Measurements from ENCODE around the gene NDP.

The NDP gene

GRCh38 chrX:43978226-43978625 lies 5.0 kb upstream of the NDP start:
- TF ChIP-seq CTCF (conservative IDR thresholded peaks at IDR 0.05; ENCODE audit: low read depth, low read length) = no peak
- no peak overlapping the region for H2AFZ ChIP-seq (ENCODE audit: low read depth)
- H3K79me2 ChIP-seq (ENCODE audit: insufficient read depth, low read depth) = no peaks in the 10 kb centered on the region
- no peak overlapping the region for H3K9ac ChIP-seq
- no peaks in the 10 kb centered on the region for H4K20me1 ChIP-seq (ENCODE audit: insufficient read depth)
- H3K4me1 ChIP-seq (ENCODE audit: low read depth, poor library complexity, severe bottlenecking) = no peaks in the 10 kb centered on the region
- no peaks in the 10 kb centered on the region for H3K36me3 ChIP-seq (ENCODE audit: insufficient read depth)
- H3K4me2 ChIP-seq = no peak overlapping the region
- H3K27ac ChIP-seq = no peak overlapping the region
- H3K27me3 ChIP-seq (ENCODE audit: insufficient read depth, low read depth) = no peaks in the 10 kb centered on the region
- no peak overlapping the region for H3K4me3 ChIP-seq (IDR thresholded peaks at IDR 0.05; ENCODE audit: insufficient read depth, low read depth, low read length)

GRCh38 chrX:43976205-43976604 lies 3.0 kb upstream of the NDP start:
- Histone ChIP-seq H3K4me1 (ENCODE audit: low read depth, poor library complexity, severe bottlenecking) (no peaks in the 10 kb centered on the region), H4K20me1 (ENCODE audit: insufficient read depth) (no peaks in the 10 kb centered on the region), H3K4me2 (no peak overlapping the region), H3K36me3 (ENCODE audit: insufficient read depth) (no peaks in the 10 kb centered on the region), H3K27ac (no peak overlapping the region), H3K4me3 (IDR thresholded peaks at IDR 0.05; ENCODE audit: insufficient read depth, low read depth, low read length) (no peak overlapping the region), H2AFZ (ENCODE audit: low read depth) (no peak overlapping the region), H3K79me2 (ENCODE audit: insufficient read depth, low read depth) (no peaks in the 10 kb centered on the region), H3K27me3 (ENCODE audit: insufficient read depth, low read depth) (no peaks in the 10 kb centered on the region), H3K9ac (no peak overlapping the region)
- no peak for TF ChIP-seq CTCF (conservative IDR thresholded peaks at IDR 0.05; ENCODE audit: low read depth, low read length)

- Histone ChIP-seq H3K79me2 (ENCODE audit: insufficient read depth, low read depth) (no peaks in the 10 kb centered on the region), H2AFZ (ENCODE audit: low read depth) (no peak overlapping the region), H3K4me2 (no peak overlapping the region), H3K4me1 (ENCODE audit: low read depth, poor library complexity, severe bottlenecking) (no peaks in the 10 kb centered on the region), H3K36me3 (ENCODE audit: insufficient read depth) (no peaks in the 10 kb centered on the region), H3K9ac (no peak overlapping the region), H3K27me3 (ENCODE audit: insufficient read depth, low read depth) (no peaks in the 10 kb centered on the region), H3K4me3 (IDR thresholded peaks at IDR 0.05; ENCODE audit: insufficient read depth, low read depth, low read length) (no peak overlapping the region), H3K27ac (no peak overlapping the region), H4K20me1 (ENCODE audit: insufficient read depth) (no peaks in the 10 kb centered on the region)
- no peak for TF ChIP-seq CTCF (conservative IDR thresholded peaks at IDR 0.05; ENCODE audit: low read depth, low read length)
These were observed 2.6 kb upstream of the NDP start for GRCh38 chrX:43975796-43976195.

GRCh38 chrX:43974741-43975465 lies 1.7 kb upstream of the NDP start:
- H3K4me3 ChIP-seq (IDR thresholded peaks at IDR 0.05; ENCODE audit: insufficient read depth, low read depth, low read length) = no peak overlapping the region
- no peaks in the 10 kb centered on the region for H4K20me1 ChIP-seq (ENCODE audit: insufficient read depth)
- H2AFZ ChIP-seq (ENCODE audit: low read depth) = no peak overlapping the region
- H3K27me3 ChIP-seq (ENCODE audit: insufficient read depth, low read depth) = no peaks in the 10 kb centered on the region
- H3K4me2 ChIP-seq = no peak overlapping the region
- H3K4me1 ChIP-seq (ENCODE audit: low read depth, poor library complexity, severe bottlenecking) = no peaks in the 10 kb centered on the region
- no peak overlapping the region for H3K27ac ChIP-seq
- no peak for TF ChIP-seq CTCF (conservative IDR thresholded peaks at IDR 0.05; ENCODE audit: low read depth, low read length)
- no peaks in the 10 kb centered on the region for H3K36me3 ChIP-seq (ENCODE audit: insufficient read depth)
- no peaks in the 10 kb centered on the region for H3K79me2 ChIP-seq (ENCODE audit: insufficient read depth, low read depth)
- H3K9ac ChIP-seq = no peak overlapping the region

Data from KMS-11 (cell line).